HG03558 (cell line): Measurements from ENCODE around the gene LRBA.
"Not testable (repeated sequence)": the region's sequence is repeated elsewhere in the genome, so short reads cannot be mapped to it uniquely, and the experiment has no call there.

Experiments
- ATAC-seq: cut with Tn5 transposase; IDR thresholded peaks from one replicate; pipeline ENCODE4 v1.9.1; 2021; ENCODE audit warnings: moderate number of reproducible peaks; ENCODE audit not compliant: unreplicated experiment; ENCODE audit errors: extremely low read depth

LRBA gene

DNA sequence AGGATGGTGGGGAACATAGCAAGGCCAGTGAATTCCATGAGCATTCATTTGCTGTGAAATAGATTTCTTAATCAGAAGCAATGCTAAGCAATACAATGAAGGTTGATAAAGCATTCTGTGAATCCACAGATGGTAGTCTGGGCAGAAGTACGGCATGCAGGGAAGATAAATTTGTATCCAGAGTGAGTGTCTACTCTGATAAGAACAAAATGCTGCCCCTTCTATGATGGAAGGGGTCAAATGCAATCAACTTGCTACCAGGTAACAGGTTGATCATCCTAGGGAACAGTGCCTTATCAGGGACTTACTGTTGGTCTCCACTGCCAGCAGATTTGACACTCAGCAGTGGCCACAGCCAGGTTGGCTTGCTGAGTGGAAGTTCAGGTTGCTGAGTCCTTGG lies 243.7 kb downstream of the LRBA start:
- no peak for ATAC-seq

DNA sequence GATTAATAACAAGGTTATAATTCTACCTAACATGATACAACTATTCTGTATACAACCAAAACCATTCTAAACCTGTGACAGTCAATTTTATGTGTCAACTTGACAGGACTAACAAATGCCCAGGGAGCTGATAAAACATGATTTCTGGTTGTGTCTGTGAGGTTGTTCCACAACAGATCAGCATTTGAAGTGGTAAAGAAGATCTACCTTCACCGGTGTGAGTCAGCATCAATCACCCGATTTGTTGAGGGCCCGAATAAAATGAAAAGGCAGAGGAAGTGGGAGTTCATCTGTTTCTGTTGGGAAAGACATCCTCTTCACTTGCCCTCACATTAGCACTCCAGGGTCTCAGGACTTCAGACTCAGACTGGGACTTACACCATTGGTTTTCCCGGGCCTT lies 245.2 kb downstream of the LRBA start:
- ATAC-seq, result no peak

DNA sequence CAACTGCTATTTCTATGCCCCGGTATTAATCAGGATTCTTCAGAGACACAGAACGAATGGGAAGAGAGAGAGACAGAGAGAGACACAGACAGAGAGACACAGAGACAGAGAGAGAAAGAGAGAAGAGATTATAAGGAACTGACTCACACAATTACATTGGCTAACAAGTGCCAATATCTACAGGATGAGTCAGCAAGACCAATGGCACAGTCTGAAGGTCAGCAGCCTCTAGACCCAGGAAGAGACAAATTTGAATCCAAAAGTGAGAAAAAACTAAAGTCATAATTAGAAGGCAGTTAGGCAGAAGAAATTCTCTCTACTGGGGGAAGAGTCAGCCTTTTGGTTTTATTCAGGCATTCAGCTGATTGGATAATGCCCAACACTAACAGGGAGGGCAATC lies 245.8 kb downstream of the LRBA start:
- ATAC-seq, result no peak

DNA sequence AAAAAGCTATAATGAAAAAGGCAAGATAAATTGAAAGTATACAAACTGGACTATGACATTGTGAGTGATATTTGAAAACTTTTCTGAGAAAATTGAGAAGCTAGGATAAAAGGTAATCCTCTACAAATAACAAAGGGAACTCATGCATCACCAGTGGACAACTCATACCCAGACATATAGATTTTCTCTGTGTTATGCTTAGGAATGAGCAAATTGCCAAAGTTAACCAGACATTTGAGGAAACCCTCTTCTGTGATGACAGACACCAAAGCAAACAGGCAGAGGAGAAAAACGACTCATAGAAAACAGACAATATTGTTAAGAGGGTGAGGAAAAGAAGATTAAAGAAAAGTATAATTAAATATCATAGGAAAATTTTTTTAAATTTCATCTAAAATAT lies 246.6 kb downstream of the LRBA start:
- ATAC-seq, result no peak

DNA sequence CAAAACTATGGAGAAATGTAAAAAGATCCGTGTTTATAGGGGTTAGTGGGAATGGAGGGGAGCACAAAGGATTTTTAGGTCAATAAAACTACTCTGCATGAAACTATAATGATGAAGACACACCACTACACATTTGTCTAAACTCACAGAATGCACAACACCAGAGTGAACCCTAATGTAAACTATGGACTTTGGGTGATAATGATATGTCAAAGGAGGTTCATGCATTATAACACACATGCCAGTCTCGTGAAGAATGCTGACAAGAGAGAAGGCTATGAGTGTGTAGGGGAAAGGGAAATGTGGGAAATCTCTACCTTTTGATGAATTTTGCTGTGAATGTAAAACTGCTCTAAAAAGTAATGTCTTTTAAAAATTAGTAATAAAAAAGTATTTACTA lies 249.9 kb downstream of the LRBA start:
- no peak for ATAC-seq

DNA sequence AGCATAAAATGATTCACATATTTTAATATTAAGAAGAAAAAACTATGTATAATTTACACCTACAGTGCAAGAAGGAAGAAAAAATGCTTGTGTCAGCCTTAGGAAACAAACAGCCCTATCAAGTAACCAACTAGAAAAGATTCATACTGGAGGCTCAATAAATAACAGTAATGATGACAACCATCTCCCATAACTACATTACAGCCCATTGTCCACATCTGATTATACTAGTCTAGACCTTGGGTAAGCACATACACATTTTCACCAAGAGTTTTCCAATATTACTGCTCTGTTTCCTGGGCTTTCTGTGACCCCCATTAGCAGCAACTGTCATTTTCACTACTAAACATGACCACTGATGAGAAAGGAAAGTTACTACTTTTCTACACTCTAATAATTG lies 263.4 kb downstream of the LRBA start:
- no peak for ATAC-seq

DNA sequence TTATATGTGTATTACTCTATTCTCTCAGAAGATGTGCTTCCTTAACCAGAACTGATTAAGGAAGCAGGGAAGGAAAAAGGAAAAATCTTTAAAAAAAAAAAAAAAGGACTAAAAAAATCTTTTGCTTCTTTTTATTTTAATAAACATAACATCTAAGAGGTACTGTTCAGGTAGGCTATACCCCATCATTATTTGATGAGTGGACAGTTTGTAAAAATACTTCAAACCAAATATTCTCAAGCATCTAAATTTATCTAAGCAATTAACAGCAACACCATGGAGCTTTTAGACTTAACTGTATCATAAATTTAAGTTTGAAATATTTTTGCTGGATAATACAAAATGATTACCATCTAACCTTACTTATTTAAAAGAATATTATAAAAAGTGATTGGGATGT lies 264.3 kb downstream of the LRBA start:
- ATAC-seq, result no peak

DNA sequence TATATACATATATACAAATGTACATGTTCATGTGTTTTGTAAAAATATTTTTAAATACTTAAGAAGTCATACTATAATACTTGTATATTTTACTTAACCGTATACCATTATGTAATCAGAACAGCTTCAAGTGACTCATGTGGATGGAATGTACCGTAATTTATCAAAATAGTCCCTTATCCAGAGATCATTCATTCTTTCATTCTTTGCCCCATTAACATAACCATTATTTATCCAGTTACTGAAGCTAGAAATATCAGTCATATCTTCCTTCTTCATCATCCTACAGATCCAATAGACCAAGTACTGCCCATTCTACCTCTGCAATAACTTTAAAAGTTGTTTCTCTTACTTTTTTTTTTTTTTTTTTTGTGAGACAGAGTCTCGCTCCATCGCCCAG lies 268.9 kb downstream of the LRBA start:
- ATAC-seq, result no peak

DNA sequence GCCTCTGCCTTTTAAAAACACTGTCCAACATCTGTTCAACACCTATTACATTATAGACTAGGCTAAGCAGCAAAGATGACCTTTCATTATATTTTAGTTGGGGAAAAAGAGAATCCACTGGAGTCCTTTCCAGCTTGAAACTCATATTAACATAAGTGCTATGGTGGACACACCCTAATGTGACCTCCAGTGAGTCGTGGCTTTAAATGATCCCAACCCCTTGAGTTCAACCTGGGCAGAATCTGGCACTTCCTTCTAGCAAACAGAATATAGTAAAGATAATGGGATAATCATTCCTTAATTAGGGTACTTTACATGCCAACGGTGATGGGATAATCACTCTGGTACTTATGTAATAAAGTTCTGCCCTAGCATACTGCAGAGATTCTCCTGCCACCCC lies 270.5 kb downstream of the LRBA start:
- ATAC-seq, result no peak

DNA sequence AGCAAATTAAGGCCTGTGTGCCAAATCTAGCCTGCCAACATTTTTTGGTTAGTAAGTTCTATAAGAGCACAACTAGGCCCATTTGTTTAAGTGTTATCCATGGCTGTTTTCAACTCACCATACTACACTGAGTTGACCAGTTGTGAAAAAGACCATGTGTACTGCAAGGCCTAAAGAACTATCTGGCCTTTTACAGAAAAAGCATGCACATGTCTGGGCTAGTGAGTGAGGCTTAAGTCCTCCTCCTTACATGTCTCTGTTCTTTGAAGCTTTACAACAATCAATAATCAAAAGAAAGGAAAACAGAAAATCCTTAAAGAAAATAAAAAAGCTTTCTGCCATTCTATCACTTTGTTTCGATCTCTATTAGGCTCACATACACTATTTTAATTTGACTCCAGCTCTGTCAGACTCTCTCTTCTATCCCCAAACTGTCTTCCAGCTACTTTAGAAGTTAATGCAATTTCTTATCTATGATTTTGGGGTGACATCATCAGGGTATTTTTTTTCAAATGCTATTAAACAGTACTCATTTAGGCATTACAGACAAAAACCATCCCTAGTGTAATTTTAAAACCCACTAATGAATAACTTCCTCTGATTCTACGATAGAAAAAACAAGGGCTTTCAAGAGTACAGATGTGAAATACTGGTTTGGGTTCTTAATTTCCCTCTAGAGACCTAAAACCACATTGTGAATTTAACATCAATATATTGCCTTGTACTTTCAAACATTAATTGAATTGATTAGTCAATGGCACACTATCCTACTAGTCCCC lies 271.3 kb downstream of the LRBA start:
- ATAC-seq, result no peak

DNA sequence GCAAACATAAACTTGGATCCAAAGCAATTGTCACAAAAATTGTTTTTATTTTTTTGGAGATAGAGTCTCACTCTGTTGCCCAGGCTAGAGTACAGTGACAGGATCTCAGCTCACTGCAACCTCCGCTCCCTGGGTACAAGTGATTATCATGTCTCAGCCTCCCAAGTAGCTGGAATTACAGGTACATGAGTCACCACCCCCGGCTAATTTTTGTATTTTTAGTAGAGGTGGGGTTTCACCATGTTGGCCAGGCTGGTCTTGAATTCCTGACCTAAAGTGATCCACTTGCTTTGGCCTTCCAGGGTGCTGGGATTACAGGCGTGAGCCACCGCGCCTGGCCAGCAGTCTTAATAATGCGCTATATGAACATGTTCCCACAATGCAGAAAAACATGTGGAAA lies 272.2 kb downstream of the LRBA start:
- ATAC-seq, result not testable (repeated sequence)

DNA sequence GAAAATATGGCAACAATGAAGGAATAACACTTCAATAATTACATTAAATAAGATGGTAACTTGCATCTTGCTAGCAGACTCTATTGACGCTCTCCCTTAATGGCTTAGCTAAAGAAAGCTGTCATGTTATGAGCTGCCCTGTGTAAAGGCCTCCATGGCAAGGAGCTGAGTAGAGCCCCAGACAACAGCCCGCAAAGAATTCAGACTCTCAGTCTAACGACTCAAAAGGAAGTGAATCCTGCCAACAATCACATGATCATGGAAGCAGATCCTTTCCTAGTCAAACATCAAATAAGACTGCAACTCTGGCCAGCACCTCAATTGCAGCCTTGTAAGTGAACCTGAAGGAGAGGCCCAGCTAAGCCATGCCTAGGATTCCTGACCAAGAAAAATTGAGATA lies 275.5 kb downstream of the LRBA start:
- no peak for ATAC-seq

DNA sequence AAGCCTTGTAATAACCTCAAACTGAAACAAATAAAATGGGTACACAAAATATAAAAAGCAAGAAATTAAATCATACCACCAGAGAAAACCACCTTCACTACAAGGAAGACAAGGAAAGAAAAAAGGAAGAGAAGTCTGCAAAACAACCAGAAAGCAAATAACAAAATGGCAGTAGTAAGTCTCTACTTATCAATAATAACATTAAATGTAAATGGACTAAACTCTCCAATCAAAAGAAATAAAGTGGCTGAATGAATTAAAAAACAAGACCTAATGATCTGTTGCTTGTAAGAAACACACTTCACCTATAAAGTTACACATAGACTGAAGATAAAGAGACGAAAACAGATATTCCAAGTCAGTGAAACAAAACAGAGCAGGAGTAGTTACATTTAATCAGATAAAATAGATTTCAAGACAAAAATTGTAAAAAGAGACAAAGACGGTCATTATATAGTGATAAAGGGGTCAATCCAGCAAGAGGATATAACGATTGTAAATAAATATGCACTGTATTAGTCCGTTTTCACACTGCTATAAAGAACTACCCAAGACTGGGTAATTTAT lies 289.0 kb downstream of the LRBA start:
- no peak for ATAC-seq

DNA sequence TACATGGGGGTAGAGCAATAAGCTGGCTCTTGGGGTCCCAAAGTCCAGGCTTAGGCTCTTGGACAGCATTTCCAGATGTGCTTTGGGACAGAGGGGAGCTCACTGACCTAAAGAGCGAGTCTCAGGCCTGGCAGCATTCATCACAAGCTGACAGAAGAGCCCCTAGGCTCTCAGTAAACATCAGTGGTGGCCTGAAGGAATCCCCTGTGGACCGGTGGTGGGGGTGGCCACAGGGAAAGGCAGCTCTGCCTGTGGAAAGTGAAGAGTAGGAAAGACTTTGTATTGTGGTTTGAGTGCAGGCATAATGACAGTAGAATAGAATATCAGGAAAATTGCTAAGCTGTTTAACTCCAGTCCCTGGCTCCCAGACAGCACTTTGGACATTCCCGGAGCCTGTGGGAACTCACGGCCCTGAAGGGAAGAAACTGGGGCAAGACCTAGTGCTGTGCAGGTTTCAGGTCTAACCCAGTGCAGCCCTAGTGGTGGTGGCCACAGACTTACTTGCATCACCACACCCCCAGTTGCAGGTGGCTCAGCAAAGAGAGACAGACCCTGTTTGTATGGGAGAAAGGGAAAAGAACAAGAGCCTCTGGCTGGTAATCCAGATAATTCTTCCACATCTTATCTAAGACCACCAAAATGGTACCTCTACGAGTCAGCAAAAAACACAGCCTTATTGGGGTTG lies 291.2 kb downstream of the LRBA start:
- ATAC-seq, result no peak

DNA sequence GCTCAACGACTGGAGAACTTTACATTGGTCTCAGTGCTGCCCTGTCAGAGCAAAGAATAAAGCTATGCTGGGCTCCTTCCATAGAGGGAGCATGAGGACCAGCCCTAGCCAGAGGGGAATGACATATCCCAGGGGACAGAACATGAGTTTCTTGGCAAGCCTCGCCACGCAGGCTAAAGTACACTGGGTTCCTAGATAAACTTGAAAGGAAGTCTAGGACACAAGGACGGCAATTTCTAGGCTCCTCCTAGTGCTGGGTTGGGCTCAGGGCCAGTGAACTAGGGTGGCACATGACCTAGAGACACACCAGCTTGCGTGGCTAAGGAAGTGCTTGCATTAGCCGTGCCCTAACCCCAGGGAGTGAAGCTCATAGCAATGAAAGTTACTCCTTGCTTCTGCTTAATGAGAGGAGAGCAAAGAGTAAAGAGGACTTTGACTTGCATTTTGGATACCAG lies 292.1 kb downstream of the LRBA start:
- no peak for ATAC-seq

DNA sequence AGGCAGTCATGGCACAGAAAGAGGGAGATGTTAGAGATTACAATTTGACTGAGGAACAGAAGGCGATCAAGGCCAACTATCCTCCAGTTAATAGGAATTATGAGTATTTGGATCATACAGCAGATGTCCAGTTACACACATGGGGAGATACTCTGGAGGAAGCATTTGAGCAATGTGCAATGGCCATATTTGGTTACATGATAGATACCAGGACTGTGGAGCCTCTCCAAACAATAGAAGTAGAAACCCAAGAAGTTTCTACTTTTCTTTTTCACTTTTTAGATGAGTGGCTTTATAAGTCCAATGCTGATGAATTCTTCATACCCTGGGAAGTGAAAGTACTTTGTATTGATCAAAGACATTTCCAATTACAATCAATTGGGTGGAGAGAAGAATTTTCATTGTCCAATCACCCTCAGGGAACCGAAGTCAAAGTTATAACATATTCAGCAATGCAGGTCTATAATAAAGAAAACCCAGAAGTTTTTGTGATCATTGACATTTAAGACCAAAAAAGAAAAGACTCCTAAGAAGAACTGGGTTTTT lies 294.0 kb downstream of the LRBA start:
- no peak for ATAC-seq

DNA sequence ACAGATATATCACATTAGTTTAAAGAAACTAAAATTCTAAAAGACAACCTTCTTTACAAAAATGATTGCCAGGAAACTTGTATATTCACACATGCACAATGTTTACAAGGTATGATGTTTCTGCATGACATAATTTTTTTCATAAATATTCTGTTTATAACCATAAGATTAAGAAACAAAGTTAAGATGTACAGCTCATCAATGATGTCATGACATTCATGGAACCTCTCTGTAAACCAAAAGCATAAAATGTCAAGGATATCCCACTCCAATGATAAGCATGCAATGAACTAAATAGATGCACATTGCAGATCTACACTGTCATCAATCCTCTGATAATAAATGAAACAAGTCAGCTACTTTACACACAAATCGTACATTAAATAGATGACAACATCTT lies 297.1 kb downstream of the LRBA start:
- no peak for ATAC-seq

DNA sequence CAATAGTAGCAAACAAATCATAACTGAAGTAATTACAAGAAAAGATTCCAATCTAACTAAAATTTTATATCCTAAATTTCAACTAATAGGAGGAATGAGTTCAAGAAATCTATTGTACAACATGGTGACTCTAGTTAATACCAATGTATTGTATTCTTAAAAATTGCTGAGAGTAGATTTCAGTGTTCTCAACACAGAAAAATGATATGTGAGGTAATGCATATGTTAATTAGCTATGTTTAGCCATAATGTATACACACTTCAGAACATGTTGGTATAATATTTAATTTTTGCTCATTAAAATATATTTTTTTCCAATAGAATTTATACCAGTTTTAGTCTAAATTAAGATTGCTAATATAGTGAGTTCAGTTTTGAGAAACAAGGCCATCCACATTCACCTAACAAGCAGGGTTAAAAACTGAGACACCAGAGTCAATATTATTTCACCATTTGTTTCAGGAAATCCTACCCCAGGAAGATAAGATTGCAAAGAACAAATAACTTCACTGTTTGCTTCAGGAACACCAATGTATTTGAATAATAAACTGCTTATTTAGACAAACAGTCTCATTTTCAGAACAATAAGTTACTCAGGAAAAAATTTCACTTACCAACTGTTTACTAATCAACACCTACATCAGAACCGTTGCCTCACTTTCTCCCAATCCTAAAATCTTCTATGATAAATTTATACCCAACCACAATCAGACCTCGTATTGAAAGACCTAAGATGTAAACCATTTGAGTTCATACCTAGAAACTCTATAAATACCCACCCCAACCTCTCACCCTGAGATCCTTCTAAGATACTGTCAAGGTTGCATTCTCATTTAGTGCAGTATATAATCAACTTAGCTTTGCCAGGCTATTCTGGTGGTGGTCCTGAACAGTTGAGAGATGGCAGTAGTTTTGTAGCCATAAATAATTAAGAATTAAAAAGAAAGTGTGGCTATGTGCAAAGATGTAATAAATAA lies 300.3 kb downstream of the LRBA start:
- no peak for ATAC-seq

DNA sequence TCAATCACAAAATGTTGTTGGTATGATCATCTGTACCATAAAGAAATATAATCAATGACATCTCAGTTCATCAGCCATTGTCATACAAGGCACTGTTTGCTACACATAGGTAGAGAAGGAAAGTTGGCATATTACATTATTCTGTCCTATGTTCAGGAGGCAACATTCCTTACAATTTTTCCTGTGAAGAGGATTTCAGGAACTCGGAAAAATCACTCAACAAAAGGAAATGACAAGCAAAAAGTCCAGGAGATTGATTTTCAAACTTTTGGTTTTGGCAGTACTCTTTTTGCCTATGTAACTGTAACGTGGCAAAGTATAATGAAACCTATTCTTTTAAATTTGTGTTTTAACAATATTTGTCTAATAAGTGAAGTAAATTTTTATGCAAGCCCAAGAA lies 301.8 kb downstream of the LRBA start:
- ATAC-seq, result no peak

DNA sequence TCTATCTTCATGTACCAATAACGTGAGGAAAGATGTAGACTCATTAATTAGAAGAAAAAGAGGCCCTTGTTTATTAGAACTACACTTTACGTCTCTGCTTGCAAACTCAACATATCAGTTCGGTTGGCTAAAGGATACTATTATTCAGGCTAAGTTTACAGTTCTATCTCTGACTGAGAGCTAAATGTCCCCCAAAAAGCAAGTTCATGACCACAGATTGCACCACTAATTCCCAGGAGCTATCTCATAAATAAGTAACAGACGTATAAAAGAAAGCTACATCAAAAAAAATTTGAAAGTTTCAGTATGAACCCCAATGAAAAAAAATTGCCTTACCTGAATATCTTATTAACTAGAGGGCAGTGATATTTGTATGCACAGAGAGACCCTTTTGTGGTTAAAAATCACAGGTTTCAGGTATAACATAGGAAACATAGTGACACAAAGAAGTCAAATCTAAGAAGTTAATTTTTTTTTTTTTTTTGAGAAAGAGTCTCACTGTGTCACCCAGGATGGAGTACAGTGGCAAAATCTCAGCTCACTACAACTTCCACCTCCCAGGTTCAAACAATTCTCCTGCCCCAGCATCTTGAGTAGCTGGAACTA lies 304.2 kb downstream of the LRBA start:
- no peak for ATAC-seq
